GM19025 (cell line): ENCODE results near the gene ANKRD40.

Source experiments
- ATAC-seq: cut with Tn5 transposase; IDR thresholded peaks from one replicate; pipeline ENCODE4 v1.9.1; 2021; ENCODE audit warnings: mild to moderate bottlenecking, low read depth, moderate library complexity; ENCODE audit not compliant: unreplicated experiment

Gene ANKRD40

GRCh38 chr17:50672831-50673551, 34.7 kb downstream of the ANKRD40 start:
- ATAC-seq = no peak

DNA sequence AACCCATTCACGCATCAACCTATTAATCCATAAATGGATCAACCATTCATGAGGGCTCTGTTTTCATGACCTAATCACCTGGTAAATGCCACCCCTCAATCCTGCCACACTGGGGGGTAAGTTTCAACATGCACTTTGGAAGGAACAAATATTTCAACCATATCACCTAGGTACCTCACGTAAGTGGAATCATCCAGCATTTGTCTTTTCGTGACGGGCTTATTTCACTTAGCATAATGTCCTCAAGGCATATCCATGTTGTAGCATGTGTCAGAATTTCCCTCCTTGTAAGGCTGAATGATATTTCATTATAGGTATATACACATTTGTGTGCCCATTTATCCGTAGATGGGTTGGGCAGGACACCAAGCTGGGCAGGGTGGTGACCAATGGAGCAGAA, 35.6 kb downstream of the ANKRD40 start:
- ATAC-seq = no peak

DNA sequence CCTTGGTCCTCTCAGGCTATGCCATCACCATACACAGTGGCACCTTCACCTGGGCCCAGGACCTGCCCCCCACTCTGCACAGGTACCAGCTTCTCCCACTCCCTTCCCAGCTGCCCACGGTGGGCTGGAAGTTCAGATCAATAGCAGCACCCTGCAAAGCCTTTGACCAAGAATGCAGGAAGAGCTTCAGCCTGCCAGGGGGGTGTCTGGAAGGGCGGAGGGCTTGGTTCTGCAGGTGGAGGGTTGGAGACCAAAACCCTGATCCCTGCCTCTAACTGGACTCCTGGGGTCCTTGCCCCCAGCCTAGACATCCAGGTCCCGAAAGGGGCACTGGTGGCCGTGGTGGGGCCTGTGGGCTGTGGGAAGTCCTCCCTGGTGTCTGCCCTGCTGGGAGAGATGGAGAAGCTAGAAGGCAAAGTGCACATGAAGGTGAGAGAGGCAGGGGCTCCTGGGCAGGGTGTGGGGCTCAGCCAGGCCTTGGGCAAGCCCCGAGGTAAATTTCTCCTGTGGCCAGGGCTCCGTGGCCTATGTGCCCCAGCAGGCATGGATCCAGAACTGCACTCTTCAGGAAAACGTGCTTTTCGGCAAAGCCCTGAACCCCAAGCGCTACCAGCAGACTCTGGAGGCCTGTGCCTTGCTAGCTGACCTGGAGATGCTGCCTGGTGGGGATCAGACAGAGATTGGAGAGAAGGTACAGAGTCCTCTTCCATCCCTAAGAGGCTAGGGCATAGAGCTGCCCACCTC, 38.7 kb downstream of the ANKRD40 start:
- ATAC-seq = no peak

DNA sequence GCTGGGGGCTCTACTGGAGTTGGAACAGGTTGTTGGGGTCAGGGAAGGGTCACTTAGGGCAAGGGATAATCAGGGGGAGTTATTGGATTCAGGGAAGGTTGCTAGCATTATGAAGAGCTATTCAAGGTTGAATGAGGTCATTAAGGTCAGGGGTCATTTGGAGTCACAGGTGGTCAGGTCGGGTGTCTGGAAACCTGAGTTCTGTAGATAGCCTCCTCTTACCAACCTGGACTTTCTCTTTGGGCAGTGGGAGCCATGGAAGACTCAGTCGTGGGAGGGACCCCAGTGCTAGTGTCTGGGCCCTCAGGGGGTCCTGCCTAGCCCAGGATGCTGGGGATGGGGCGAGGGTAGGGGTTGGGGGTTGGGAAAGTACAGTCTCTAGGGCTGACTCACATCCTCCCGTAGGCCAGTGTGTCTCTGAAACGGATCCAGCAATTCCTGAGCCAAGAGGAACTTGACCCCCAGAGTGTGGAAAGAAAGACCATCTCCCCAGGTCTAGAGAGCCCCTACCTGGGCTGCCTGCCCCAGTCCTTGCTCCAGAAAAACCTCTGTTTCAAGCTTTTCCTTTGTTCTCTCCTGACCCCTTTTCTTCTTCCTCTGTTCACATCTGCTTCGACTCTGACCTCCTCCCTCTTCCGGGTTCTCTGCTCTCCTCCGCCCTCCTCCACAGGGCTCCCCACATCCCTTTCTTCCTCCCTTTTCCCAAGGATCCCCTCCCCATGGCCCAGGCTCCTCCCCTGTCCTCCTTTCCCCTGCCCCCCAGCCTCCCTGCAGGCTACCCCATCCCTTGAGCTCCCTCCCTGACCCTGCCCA, 39.5 kb downstream of the ANKRD40 start:
- no peak for ATAC-seq

DNA sequence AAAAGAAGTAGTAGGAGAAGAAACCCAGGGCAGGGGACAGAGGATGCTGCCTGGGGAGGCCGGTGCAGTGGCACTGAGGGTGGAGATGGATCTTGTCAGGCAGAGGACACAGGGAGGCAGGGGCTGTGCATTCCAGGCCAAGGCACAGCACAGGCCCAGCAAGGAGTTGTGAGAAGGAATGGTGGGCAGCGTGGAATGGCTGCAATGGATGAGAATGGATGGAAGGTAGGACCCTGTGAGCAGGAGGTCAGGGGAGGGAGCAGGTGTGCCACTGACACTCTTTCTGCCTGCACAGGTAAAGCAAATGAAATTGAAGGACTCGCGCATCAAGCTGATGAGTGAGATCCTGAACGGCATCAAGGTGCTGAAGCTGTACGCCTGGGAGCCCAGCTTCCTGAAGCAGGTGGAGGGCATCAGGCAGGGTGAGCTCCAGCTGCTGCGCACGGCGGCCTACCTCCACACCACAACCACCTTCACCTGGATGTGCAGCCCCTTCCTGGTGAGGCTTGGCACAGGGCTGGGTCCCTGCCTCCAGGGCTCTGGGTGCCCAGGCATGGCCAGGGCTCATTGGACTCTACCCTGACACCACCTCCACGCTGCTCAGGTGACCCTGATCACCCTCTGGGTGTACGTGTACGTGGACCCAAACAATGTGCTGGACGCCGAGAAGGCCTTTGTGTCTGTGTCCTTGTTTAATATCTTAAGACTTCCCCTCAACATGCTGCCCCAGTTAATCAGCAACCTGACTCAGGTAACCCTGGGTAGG, 40.3 kb downstream of the ANKRD40 start:
- ATAC-seq = no peak

GRCh38 chr17:50666316-50666715, 41.4 kb downstream of the ANKRD40 start:
- no peak for ATAC-seq

DNA sequence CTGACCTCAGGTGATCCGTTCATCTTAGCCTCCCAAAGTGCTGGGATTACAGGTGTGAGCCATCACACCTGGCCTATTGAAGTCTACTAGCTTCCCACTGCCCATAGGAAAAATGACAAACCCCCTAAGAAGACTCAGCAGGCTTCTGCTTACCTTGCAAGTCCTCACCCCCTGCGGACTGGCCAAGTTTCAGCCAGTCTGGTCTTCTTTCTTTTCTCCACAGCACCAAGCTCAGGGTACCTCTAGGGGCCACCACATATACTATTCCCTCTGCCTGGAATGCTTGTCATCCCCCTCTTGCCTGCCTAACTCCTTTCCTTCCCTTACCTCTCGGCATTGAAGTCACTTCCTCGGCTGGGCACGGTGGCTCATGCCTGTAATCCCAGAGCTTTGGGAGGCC, 41.9 kb downstream of the ANKRD40 start:
- no peak for ATAC-seq

- ATAC-seq = no peak
These were observed 42.8 kb downstream of the ANKRD40 start for GRCh38 chr17:50664788-50665458.

DNA sequence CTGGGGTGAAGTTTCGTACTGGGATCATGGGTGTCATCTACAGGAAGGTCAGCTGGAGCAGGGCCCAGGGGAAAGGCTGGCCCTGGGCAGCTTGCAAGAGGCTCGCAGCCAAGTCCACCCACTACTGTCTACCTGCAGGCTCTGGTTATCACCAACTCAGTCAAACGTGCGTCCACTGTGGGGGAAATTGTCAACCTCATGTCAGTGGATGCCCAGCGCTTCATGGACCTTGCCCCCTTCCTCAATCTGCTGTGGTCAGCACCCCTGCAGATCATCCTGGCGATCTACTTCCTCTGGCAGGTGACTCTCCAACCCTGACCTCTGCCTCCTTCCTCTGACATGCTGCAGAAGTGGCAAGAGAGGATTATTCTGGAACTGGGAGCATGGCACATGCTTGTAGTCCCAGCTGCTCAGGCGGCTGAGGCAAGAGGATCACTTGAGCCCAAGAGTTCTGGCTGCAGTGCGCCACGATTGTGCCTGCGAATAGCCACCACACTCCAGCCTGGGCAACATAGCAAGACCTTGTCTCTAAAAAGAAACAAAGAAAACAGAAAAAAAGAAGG, 43.8 kb downstream of the ANKRD40 start:
- ATAC-seq = no peak

DNA sequence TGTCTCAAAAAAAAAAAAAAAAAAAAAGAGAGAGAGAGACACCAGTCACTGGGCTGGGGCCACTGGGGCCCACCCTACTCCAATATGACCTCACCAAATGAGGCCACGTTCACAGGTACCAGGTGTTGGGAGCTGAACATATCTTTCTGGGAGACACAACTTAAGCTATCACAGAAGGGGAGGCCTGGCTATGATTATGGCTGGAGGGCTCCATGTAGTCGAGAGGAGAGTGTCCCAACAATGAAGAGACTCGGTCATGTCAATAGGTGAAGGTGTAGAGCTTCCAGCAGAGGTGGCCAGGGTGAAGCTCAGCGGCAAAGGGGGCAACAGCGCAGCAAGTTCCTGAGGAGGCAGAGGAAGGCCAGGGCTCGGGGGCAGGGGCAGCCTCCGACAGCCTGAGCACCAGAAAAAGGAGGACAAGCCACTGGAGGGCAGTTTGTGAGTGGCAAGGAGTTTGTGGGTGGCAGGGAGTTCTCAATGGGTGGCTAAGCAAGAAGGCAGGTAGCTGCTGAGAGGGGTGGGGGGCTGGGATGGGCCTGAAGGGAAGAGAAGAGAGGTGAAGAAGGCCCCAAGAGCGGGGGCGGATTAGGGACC, 45.0 kb downstream of the ANKRD40 start:
- no peak for ATAC-seq

DNA sequence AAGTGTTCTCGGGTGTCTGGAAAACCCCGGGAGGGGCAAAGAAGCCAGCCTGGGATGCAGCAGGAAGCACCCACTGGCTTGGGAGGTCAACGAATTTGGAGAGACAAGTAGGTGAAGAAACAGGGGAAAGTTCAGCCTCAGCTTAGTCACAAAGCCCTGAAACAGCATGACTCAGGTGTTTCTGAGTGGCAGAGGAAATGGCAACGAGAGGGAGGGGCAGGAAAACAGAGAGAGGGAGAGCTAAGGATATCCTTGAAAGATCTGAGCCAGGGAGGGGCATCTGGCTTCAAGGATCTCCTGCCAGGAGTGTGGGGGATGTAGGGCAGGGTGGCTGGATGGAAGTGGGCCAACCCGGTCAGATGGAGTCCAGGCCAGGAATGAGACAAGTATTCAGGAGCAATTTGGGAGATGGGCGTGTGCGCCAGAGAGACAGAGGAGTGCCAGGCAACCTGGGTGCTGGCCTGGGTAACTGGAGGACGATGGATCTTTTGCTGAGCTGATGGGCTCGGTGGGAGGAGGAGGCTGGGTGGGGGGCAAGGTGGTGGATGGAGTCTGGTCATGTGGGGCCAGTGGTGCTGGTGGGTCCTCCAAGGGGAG, 45.8 kb downstream of the ANKRD40 start:
- ATAC-seq = no peak

DNA sequence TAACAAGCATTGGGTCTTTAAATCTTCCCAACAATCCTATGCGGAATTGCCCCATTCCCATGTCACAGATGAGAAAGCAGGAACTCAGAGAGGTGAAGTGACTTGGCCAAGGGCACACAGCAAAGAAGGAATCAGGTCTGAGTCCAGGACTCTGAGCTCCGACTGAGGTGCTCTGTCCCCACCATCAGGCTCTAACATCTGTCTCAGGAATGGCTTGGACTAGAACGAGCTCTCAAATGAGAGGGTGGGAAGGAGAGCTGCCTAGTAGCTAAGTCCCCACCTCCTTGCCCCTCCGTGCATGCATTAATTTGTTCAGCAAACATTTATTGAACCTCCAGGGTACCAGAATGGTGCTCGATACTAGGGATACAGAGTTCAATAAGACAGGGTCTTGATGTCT, 46.4 kb downstream of the ANKRD40 start:
- no peak for ATAC-seq

DNA sequence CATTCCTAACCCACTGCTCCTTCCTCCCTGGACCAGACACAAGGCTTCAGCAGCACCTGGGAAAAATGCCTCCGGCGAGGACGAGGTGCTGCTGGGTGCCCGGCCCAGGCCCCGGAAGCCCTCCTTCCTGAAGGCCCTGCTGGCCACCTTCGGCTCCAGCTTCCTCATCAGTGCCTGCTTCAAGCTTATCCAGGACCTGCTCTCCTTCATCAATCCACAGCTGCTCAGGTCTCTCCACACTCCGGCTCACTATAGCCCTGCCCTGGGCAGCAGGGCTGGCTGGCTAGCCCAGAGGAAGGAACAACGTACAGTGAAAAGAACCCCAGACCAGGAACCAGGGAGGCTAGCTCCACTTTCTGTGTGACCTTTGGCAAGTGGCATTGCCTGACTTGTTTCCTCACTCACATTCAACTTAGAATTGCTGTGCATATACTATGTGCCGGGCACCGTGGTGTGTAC, 46.8 kb downstream of the ANKRD40 start:
- no peak for ATAC-seq

DNA sequence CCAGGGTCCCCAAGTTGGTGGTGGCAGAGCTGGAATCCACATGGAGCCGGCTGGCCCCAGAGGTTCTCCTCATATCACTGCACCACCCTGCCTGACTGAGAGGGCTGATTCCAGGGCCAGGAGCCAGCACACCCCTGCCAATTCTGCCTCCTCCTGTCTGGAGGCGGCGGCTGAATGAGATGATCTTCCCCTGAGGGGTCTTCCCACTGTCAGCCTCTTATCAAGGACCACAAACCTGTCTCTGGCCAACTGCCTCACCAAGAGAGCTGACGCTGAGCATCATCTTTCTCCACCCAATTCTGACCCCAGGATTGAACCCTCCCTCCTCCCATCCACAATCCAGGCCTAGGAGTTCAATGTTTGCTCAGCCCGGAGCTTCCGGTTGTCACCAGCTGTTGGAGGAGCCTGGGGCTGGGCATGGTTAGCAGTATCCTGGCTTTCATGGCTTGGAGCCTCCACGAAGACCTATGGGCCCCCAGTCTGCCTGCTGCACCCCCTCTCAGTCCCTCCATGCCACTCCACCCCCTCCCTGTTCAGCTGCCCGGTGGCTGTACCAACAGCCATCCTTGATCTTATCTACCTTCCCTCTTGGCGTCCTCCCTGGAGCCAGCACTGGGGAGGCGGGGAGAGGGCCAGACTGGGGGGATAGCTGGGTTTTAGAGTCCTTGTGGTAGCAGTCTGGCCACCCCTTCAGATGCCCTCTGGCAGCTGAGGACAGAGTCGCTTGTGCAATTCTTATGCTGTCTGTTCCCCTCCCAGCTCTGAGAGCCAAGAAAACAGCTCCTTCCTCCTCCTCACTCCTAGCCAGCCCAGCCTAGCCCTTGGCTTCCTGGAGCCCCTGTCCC, 47.5 kb downstream of the ANKRD40 start:
- ATAC-seq = no peak

- ATAC-seq = no peak
These were observed 48.5 kb downstream of the ANKRD40 start for GRCh38 chr17:50659179-50659578.

DNA sequence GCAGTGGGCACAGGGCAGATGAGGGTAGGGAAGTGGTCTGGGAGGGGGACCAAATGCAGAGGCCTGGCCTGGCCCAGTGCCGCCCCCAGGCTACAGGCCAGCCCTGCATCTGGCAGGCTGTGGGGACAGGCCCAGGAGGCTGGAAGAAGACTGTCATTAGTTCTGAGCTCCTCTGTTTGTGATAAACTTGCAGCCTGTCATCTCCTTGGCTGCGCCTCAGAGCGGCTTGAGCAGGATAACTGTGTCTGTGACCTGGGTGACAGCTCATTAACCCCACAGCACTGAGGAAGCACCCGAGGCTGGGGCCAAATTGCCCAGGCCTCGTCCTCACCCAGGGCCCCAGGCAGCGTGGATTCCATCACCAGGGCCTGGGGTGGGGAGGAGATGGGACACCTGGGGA, 49.1 kb downstream of the ANKRD40 start:
- no peak for ATAC-seq

DNA sequence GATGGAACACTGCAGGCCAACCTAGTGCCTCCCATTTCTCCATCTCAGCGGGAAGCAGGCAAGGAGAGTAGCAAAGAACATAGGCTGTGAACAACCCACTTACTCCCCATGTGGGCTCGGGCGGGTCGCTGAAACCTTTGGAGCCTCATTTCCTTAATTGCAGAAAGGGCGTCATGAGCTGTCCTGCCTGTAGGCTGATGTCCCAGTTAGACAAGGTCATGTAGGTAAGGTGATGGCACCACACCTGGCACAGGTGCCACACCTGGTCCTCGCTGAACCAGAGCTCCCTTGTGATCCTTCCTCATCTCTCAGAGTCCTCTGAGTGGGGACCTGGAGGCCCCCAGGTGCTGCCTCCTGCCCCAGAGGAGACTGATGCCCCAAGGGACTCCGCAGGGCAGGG, 50.1 kb downstream of the ANKRD40 start:
- ATAC-seq = no peak

DNA sequence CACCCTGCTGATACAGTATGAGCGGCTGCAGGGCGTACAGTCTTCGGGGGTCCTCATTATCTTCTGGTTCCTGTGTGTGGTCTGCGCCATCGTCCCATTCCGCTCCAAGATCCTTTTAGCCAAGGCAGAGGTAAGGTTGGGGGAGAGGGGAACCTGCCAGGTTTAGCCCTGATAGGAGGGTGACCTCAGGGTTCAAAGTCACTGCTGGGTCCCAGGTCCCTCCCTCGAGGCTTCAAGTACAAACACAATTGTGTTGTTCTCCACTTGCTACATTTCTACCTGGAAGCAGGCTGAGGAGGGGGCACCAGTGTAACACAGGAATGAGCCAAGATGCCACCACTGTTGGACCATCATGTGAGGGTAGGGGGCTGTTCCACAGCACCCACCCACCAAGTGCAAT, 50.7 kb downstream of the ANKRD40 start:
- no peak for ATAC-seq
